HCT116 (cell line): ENCODE results near the gene TMEM237. TPM values are rescaled to one million over a fixed set of nuclear protein-coding genes. Genes with fewer than 3 reads are reported as not detected.

Experiments used
- ATAC-seq: fragments of 200-7000 bp; cut with Tn5 transposase; 2 replicates; pipeline ENCODE4 v1.9.1; 2020; ENCODE audit warnings: mild to moderate bottlenecking, moderate library complexity
- BruUV-seq: library from RNA; stranded (reverse); fragments of 400-500 nt; replicated peaks from 2 replicates; lab custom pipeline; 2021; lab: Mats Ljungman, UMichigan
- CTCF ChIA-PET: fragments of 300-600 bp; sonication (Branson Sonifier 250); formaldehyde crosslinking; loops from one replicate; lab custom pipeline; 2021; ENCODE audit warnings: antibody characterized with exemption; lab: Charles Lee
- POLR2A ChIA-PET: fragments of 300-600, 350-600 bp; sonication (Branson Sonifier 250); formaldehyde crosslinking; loops from one replicate; lab custom pipeline; 2021; ENCODE audit warnings: antibody characterized with exemption; lab: Charles Lee
- RAD21 ChIA-PET, 2 experiments: fragments of 300-600 bp; sonication (Branson Sonifier 250); formaldehyde crosslinking; loops; one replicate each; lab custom pipeline; 2023; ENCODE audit warnings: low total read pairs in 2 of 2; ENCODE audit not compliant: uncharacterized antibody in 2 of 2, unreplicated experiment in 2 of 2, low non-redundant PET in 1 of 2; lab: Charles Lee
- DNase-seq: peaks from one replicate; pipeline ENCODE4 v3.0.0-alpha.2; 2010; ENCODE audit warnings: low read depth, low spot score
- H2AFZ ChIP-seq: fragments of 200-600 bp; shearing (Covaris generic), sonication (generic); 2 replicates; pipeline ENCODE4 v1.6.1; 2017; ENCODE audit warnings: low read depth, mixed run types, mixed read lengths, antibody characterized with exemption, low read length; ENCODE audit not compliant: poor library complexity, severe bottlenecking
- H3K27ac ChIP-seq: 2 replicates; pipeline ENCODE4 v1.5.1; 2012; ENCODE audit warnings: low read depth, low read length
- H3K27me3 ChIP-seq: fragments of 200-600 bp; sonication (generic); 2 replicates; pipeline ENCODE4 v1.6.1; 2016; ENCODE audit warnings: mixed run types, low read length, mixed read lengths; ENCODE audit not compliant: insufficient read depth
- H3K36me3 ChIP-seq, 2 experiments: fragments of 200-500 bp in 1 of 2; fragments of 200-600 bp in 1 of 2; sonication (Bioruptor generic) in 1 of 2; sonication (generic) in 1 of 2; 2 replicates each; pipeline versions ENCODE4 v1.5.1 to v1.6.1; 2014 to 2016; ENCODE audit warnings: low read length in 2 of 2, inconsistent platforms in 1 of 2, mixed read lengths in 1 of 2, mixed run types in 1 of 2; ENCODE audit not compliant: insufficient read depth in 2 of 2, control insufficient read depth in 1 of 2
- H3K4me1 ChIP-seq, 2 experiments: fragments of 200-600 bp in 1 of 2; sonication (generic) in 1 of 2; 2 replicates each; pipeline versions ENCODE4 v1.5.1 to v1.6.1; 2012 to 2017; ENCODE audit warnings: low read length in 2 of 2, inconsistent platforms in 1 of 2, mild to moderate bottlenecking in 1 of 2, mixed read lengths in 1 of 2, mixed run types in 1 of 2, moderate library complexity in 1 of 2; ENCODE audit not compliant: insufficient read depth in 2 of 2, control insufficient read depth in 1 of 2
- H3K4me2 ChIP-seq: fragments of 200-600 bp; sonication (generic); 2 replicates; pipeline ENCODE4 v1.6.1; 2017; ENCODE audit warnings: mixed run types, low read length, mixed read lengths
- H3K4me3 ChIP-seq, 2 experiments: fragments of 200-600 bp in 1 of 2; sonication (generic) in 1 of 2; replicated peaks in 1 of 2; 2 replicates each; pipeline ENCODE4 v1.5.1; 2011 to 2016; ENCODE audit warnings: low read length in 2 of 2, control low read depth in 1 of 2, low read depth in 1 of 2, mild to moderate bottlenecking in 1 of 2, mixed read lengths in 1 of 2, mixed run types in 1 of 2
- H3K79me2 ChIP-seq: fragments of 200-600 bp; sonication (generic); 2 replicates; pipeline ENCODE4 v1.6.1; 2017; ENCODE audit warnings: mild to moderate bottlenecking, mixed run types, low read length, moderate library complexity, mixed read lengths; ENCODE audit not compliant: insufficient read depth
- H3K9ac ChIP-seq: fragments of 200-600 bp; sonication (generic); 2 replicates; pipeline ENCODE4 v1.6.1; 2016; ENCODE audit warnings: low read length, mixed read lengths
- H3K9me2 ChIP-seq: fragments of 200-600 bp; sonication (generic), shearing (Covaris generic); 2 replicates; pipeline ENCODE4 v1.6.1; 2017; ENCODE audit warnings: mixed run types, mild to moderate bottlenecking, moderate library complexity; ENCODE audit not compliant: insufficient read depth
- H3K9me3 ChIP-seq, 2 experiments: fragments of 200-500 bp in 1 of 2; fragments of 200-600 bp in 1 of 2; sonication (Bioruptor generic) in 1 of 2; sonication (generic) in 1 of 2; 2 replicates each; pipeline ENCODE4 v1.6.1; 2014 to 2017; ENCODE audit warnings: low read length in 2 of 2, mixed read lengths in 2 of 2, inconsistent platforms in 1 of 2, low read depth in 1 of 2, mild to moderate bottlenecking in 1 of 2, mixed run types in 1 of 2, moderate library complexity in 1 of 2; ENCODE audit not compliant: control insufficient read depth in 1 of 2, insufficient read depth in 1 of 2
- H4K20me1 ChIP-seq: fragments of 200-600 bp; sonication (generic), shearing (Covaris generic); 2 replicates; pipeline ENCODE4 v1.6.1; 2017; ENCODE audit warnings: mixed run types, mild to moderate bottlenecking, moderate library complexity; ENCODE audit not compliant: insufficient read depth
- ATF3 ChIP-seq: IDR thresholded peaks from 2 replicates; pipeline ENCODE4 v1.6.1; 2012
- EZH2 ChIP-seq: fragments of 200-600 bp; sonication (generic); IDR thresholded peaks from 2 replicates; pipeline ENCODE4 v1.6.1; 2017; ENCODE audit warnings: antibody characterized with exemption, mixed run types
- JUND ChIP-seq: IDR thresholded peaks from 2 replicates; pipeline ENCODE4 v1.6.1; 2012
- POLR2AphosphoS5 ChIP-seq: IDR thresholded peaks from 2 replicates; pipeline ENCODE4 v1.6.1; 2011; ENCODE audit warnings: mild to moderate bottlenecking, low read depth, low read length, moderate library complexity
- SIN3A ChIP-seq: IDR thresholded peaks from 2 replicates; pipeline ENCODE4 v1.6.1; 2012; ENCODE audit warnings: low read depth
- intact Hi-C: fragments of 100-400 bp; cut with micrococcal nuclease; formaldehyde crosslinking; loops from 2 replicates; pipeline ENCODE4 v1.10.0; 2022
- total RNA-seq: library from RNA; stranded (reverse); gene quantifications from one replicate; pipeline ENCODE4 v1.2.1, GENCODE V29; 2021; ENCODE audit not compliant: unreplicated experiment

Gene TMEM237
- total RNA-seq, 1 experiment from 2014 or later, result 29.4 TPM

GRCh38 chr2:201607568-201607967 is 35.7 kb downstream of the TMEM237 start:
- no peak overlapping the region for H3K4me3 ChIP-seq
- no peaks in the 10 kb centered on the region for H3K4me1 ChIP-seq
- no peak overlapping the region for H3K27ac ChIP-seq
- no peak overlapping the region for H3K9ac ChIP-seq
- H3K27me3 ChIP-seq, result no peaks in the 10 kb centered on the region
- no peaks in the 10 kb centered on the region for H3K9me2 ChIP-seq
- H3K9me3 ChIP-seq, result no peaks in the 10 kb centered on the region
- ATAC-seq, result no peak
- ChIA-PET CTCF (no interaction called here), POLR2A (no interaction called here), RAD21 (no interaction called here)
- H2AFZ ChIP-seq, result no peak overlapping the region
- TF ChIP-seq SIN3A (no peak), JUND (no peak), POLR2AphosphoS5 (no peak), ATF3 (no peak)
- H4K20me1 ChIP-seq, result no peaks in the 10 kb centered on the region
- no peaks in the 10 kb centered on the region for H3K36me3 ChIP-seq
- no peak for DNase-seq
- intact Hi-C loops, result no loop called here
- no peaks in the 10 kb centered on the region for H3K79me2 ChIP-seq
- no TSS peak for BruUV-seq
- H3K4me2 ChIP-seq, result no peak overlapping the region

GRCh38 chr2:201600906-201601305 is 42.4 kb downstream of the TMEM237 start:
- ATAC-seq (no peak), DNase-seq (no peak)
- ChIA-PET RAD21 (no interaction called here), POLR2A (no interaction called here), CTCF (no interaction called here)
- H3K36me3 ChIP-seq, result no peaks in the 10 kb centered on the region
- H3K4me1 ChIP-seq, result no peaks in the 10 kb centered on the region
- intact Hi-C loops, result no loop called here
- no peak overlapping the region for H2AFZ ChIP-seq
- H3K4me3 ChIP-seq, result no peak overlapping the region
- no peaks in the 10 kb centered on the region for H3K79me2 ChIP-seq
- no peaks in the 10 kb centered on the region; the same call in 1 of the 2 replicates for H4K20me1 ChIP-seq
- no peak overlapping the region for H3K9ac ChIP-seq
- BruUV-seq, result no TSS peak
- no peak overlapping the region for H3K4me2 ChIP-seq
- H3K27me3 ChIP-seq, result no peaks in the 10 kb centered on the region
- no peak overlapping the region for H3K27ac ChIP-seq
- no peaks in the 10 kb centered on the region for H3K9me3 ChIP-seq
- H3K9me2 ChIP-seq, result no peaks in the 10 kb centered on the region
- TF ChIP-seq EZH2 (no peak), POLR2AphosphoS5 (no peak)
